ENCODE measurements around the gene USP3. TPM values are rescaled to one million over a fixed set of nuclear protein-coding genes. Genes with fewer than 3 reads are reported as not detected.

Gene USP3
- total RNA-seq, 1 experiment from 2014 or later = 50.8 TPM

DNA sequence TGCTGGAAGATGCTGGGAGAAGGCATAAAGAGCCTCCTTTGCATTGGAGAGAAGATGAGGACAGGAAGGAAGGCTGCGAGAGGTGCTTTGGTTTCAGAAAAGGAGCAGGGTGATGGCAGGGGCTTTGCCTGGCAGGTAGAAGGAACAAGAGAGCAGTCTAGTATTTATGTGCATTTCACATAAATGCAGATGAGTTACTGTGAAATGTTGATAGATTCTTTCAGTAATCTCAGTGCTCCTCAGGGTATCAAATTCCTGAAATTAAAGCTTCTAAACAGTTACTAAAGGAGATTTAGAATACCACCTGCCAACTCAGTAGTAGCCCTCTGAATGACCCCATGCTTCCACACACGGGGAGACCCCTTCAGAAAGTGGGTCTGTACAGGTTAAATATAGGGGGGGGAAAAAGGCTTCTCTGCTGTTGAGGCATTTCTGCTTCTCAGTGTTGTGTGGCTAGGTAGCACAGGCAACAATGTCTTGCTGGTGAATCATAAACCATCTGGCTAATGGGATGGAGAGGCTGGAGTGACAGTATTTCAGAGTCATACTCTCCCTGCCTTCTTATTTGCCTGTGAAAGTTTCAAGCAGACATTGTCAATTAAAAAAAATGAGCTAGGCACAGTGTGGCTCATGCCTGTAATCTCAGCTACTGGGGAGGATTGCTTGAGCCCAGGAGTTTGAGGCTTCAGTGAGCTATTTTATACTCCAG, 78.5 kb downstream of the USP3 start:
- Histone ChIP-seq H3K4me3 (ENCODE audit: insufficient read depth, low read depth, low read length) (no peak overlapping the region), H3K36me3 (replicated peaks; ENCODE audit: control insufficient read depth, insufficient read depth, low read length) (no peaks in the 10 kb centered on the region), H3K27me3 (ENCODE audit: control insufficient read depth, insufficient read depth, low read length) (no peaks in the 10 kb centered on the region)
- no peak for DNase-seq

DNA sequence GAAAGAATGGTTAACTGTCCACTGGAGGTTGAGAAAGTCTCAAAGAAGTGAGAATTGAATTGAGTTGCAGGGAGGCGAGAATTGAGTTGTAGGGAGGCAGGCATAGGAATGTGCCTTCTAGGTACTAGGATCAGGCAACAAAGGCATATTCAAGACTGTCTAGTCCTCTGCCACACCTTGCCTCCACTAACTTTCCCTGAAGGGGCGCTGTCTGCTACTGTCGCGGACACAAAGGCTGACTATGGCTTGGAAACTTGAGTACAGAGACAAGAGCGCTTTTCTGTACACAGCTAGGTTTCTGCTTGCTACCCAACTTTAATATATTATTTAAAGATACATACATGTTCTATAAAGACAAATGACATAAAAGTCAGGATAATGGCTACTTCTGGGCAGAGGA, 82.4 kb downstream of the USP3 start:
- Histone ChIP-seq H3K27me3 (ENCODE audit: control insufficient read depth, insufficient read depth, low read length) (no peaks in the 10 kb centered on the region), H3K4me3 (ENCODE audit: insufficient read depth, low read depth, low read length) (no peak overlapping the region), H3K36me3 (replicated peaks; ENCODE audit: control insufficient read depth, insufficient read depth, low read length) (no peaks in the 10 kb centered on the region; the same call in 1 of the 2 replicates)
- DNase-seq = no peak

DNA sequence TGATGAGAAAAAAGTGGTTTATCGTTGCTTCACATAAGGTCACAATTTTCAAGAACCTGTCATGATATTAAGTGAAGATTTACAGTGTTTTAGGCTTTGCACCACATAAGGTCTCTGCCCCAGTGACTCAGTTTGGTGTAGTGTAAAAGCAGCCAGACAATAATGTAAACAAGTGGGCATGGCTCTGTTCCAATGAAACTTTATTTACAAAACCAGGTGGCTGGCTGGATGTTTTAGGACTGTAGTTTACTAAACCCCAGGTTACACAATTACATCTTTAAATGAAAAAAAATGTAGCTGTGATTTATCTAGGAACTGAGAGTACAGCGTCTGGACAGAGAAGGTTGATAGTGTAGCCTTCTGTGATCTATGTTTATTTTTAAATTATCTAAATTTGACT, 83.1 kb downstream of the USP3 start:
- Histone ChIP-seq H3K27me3 (ENCODE audit: control insufficient read depth, insufficient read depth, low read length) (no peaks in the 10 kb centered on the region), H3K36me3 (replicated peaks; ENCODE audit: control insufficient read depth, insufficient read depth, low read length) (no peaks in the 10 kb centered on the region; the same call in 1 of the 2 replicates)
- no peak for DNase-seq

DNA sequence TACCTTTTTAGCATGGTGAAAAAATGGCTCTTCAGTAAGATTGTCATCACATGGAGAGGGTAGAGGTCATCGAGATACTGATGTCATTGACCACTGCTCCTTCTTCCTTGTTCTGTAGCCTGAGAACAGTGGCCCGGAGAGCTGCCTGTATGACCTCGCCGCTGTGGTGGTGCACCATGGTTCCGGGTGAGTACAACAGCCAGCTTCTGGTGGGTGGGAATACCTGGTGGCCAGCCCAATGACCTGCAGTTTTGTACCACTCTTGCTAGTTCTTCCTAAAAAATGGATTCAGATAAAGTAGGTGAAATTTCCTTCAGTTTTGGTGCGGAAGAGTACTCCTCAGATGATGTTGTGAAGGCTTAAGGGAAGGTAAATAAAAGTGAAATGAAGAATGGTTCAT, 84.4 kb downstream of the USP3 start:
- H3K36me3 ChIP-seq (replicated peaks; ENCODE audit: control insufficient read depth, insufficient read depth, low read length) = no peaks in the 10 kb centered on the region; the same call in 1 of the 2 replicates
- no peak overlapping the region for H3K4me3 ChIP-seq (ENCODE audit: insufficient read depth, low read depth, low read length)
- no peaks in the 10 kb centered on the region for H3K27me3 ChIP-seq (ENCODE audit: control insufficient read depth, insufficient read depth, low read length)
- no peak for DNase-seq

More for the DNA sequence above, 83.1 kb downstream of the USP3 start:
- no peak overlapping the region for H3K4me3 ChIP-seq (ENCODE audit: insufficient read depth, low read depth, low read length)

DNA sequence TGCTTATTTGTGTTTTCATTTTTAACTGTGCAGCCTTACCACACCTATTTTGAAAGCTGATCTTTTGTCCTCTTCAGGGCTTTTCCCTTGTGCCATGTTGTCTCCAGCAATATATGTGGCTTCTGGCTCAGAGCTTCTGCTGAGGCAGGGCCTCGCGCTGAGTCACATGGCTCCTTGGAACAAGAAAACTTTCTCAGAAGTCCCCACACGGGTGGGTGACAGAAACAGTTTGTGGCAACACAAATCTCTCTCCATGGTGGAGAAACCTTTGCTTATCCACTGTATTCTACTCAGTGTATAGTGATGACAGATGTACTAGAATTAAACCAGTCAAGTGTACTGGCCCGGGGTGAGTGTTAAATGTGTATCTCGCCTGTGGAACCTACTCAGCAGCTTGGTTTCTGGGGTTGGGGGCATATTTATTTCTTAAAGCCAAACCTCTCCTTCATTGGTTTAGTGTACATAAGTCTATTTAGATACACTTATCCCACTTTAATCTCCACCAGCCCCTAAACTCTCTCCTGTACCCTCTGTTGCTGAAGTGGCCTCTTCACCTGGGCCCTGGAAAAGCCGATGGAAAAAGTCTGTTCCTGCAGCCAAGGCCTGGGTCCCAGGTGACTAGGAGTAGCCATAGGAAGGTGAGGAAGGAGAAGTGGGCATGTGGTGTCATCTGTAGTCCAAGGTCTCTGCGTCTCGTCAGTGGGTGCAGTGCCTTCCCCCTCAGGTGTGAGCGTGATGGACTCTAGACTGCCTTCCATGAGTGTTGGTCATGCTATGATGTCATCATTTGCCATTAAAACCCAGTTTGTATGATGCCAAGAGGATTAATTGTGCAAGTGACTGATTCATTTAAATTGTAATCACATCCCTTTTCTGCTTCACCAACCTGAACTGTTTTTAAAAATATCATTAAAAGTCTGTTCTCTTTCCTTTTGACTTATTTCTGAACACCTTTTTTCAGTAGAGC, 89.6 kb downstream of the USP3 start:
- no peak for DNase-seq
- H3K27me3 ChIP-seq (ENCODE audit: control insufficient read depth, insufficient read depth, low read length) = no peaks in the 10 kb centered on the region
- no peak overlapping the region for H3K4me3 ChIP-seq (ENCODE audit: insufficient read depth, low read depth, low read length)
- no peaks in the 10 kb centered on the region; the same call in 1 of the 2 replicates for H3K36me3 ChIP-seq (replicated peaks; ENCODE audit: control insufficient read depth, insufficient read depth, low read length)

DNA sequence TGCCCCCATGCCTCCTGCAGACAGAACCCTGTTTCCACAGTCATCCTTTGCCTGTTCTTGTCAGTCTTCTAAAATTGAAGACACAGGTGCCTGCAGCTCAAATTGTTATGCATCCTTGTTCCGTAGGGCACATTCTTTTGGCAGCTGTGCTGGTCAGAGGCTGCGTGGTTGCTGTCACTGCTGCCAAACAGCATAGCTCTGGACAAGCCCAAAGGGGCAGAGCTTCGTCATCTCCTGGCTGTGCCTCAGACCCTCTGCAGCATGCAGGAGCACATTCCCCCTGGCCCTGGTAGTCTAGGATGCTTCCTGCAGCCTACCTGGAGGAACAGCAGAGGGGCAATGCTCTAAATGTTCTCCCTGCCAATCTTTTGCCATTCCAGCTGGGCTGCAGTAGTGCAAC, 90.7 kb downstream of the USP3 start:
- no peak overlapping the region for H3K4me3 ChIP-seq (ENCODE audit: insufficient read depth, low read depth, low read length)
- H3K27me3 ChIP-seq (ENCODE audit: control insufficient read depth, insufficient read depth, low read length) = peaks cover 4% of the 10 kb centered on the region
- DNase-seq = no peak
- H3K36me3 ChIP-seq (replicated peaks; ENCODE audit: control insufficient read depth, insufficient read depth, low read length) = no peaks in the 10 kb centered on the region; the same call in 1 of the 2 replicates

DNA sequence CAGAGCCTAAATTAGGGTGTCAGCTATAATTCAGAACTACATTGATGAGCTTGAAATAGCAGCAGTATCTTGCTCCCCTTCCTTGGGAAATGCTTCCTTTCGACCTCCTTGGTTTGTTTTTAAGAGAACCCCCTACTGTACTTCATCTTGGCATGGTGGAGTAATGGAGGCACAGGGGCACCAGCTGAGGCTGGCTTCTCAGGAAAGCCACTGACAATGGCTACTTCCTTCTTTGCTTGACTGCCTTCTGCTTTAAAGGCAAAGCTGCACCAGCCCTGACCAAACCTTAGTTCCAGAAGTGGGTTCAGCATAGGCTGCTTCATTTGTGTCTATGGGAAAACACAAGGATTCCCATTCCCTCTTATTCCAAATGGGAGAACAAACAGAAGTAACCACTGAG, 91.3 kb downstream of the USP3 start:
- DNase-seq = no peak
- Histone ChIP-seq H3K36me3 (replicated peaks; ENCODE audit: control insufficient read depth, insufficient read depth, low read length) (no peaks in the 10 kb centered on the region), H3K4me3 (ENCODE audit: insufficient read depth, low read depth, low read length) (no peak overlapping the region), H3K27me3 (ENCODE audit: control insufficient read depth, insufficient read depth, low read length) (peaks cover 10% of the 10 kb centered on the region)

DNA sequence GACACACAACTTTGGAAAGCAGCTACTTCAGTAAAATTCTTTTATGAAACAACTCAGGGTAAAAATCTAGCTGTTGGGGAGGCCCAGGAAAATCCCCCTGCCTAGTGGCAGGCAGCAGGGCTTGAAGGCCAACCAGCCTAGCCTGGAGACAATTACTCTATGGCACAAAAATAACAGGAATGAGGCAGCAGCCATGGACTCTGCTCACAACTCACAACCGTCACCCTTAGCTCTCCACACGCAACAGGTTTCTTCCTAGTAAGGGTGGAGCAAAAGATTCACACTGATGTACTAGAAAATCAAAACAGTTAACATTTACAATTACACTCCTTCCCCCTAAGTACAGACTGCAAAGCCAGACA, 92.3 kb downstream of the USP3 start:
- no peak for DNase-seq
- H3K4me3 ChIP-seq (ENCODE audit: insufficient read depth, low read depth, low read length) = no peak overlapping the region

DNA sequence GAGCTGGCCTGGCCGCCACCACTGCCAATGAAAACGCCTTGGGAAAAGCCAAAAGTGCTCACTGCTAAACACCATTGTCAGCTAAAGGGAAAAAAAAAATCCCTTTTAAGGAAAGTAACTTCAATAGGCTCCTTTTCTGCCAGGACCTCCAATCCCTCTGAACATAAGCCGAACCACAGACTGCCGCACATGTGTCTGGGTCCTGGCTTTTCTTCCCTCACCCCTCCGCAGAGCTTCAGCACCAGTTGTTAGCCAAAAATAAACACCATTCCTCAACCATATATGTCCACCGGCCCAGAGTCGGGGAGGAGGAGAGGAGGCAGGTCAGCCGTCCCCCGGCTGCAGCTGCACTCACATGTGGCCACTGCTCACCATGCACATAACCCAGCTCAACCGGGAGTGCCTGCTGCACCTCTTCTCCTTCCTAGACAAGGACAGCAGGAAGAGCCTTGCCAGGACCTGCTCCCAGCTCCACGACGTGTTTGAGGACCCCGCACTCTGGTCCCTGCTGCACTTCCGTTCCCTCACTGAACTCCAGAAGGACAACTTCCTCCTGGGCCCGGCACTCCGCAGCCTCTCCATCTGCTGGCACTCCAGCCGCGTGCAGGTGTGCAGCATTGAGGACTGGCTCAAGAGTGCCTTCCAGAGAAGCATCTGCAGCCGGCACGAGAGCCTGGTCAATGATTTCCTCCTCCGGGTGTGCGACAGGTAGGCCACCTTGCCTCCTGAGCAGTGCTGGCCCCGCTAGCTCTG, 92.8 kb downstream of the USP3 start, which contains the start of gene FBXL22:
TSS of gene FBXL22 (plus strand) at position 350 of the 753 bp plus-strand sequence. CDS start at position 356, 6 bp downstream.
- H3K4me3 ChIP-seq (ENCODE audit: insufficient read depth, low read depth, low read length) = no peak within 1 kb of the TSS

More for the DNA sequence above, 92.3 kb downstream of the USP3 start:
- H3K36me3 ChIP-seq (replicated peaks; ENCODE audit: control insufficient read depth, insufficient read depth, low read length) = no peaks in the 10 kb centered on the region
- H3K27me3 ChIP-seq (ENCODE audit: control insufficient read depth, insufficient read depth, low read length) = peaks cover 18% of the 10 kb centered on the region

DNA sequence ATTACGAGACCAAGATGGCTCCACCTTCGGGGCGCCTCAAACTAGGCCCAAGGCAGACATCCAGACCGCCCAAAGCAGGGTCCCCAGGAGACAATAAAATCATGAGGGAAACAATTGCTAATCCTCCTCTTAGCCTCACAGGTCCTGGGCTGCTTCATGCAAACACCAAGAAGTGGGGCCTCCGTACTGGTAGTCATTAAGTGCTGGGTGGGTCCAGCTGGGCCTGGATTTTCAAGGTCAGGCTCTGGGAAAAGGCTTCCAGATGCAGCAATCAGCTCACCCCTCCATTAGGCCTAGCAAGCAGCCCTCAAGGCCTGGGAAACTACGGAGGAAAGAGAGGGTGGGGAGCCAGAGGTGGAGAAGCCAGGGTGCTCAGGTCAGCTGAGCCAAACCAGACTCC, 93.4 kb downstream of the USP3 start:
- no peak for DNase-seq
- Histone ChIP-seq H3K36me3 (replicated peaks; ENCODE audit: control insufficient read depth, insufficient read depth, low read length) (no peaks in the 10 kb centered on the region), H3K4me3 (ENCODE audit: insufficient read depth, low read depth, low read length) (no peak overlapping the region), H3K27me3 (ENCODE audit: control insufficient read depth, insufficient read depth, low read length) (peaks cover 27% of the 10 kb centered on the region)

More for the DNA sequence above, 92.8 kb downstream of the USP3 start, which contains the start of gene FBXL22:
- H3K27me3 ChIP-seq (ENCODE audit: control insufficient read depth, insufficient read depth, low read length) = peaks cover 23% of the 10 kb centered on the region
- no peak for DNase-seq
- no peaks in the 10 kb centered on the region for H3K36me3 ChIP-seq (replicated peaks; ENCODE audit: control insufficient read depth, insufficient read depth, low read length)

DNA sequence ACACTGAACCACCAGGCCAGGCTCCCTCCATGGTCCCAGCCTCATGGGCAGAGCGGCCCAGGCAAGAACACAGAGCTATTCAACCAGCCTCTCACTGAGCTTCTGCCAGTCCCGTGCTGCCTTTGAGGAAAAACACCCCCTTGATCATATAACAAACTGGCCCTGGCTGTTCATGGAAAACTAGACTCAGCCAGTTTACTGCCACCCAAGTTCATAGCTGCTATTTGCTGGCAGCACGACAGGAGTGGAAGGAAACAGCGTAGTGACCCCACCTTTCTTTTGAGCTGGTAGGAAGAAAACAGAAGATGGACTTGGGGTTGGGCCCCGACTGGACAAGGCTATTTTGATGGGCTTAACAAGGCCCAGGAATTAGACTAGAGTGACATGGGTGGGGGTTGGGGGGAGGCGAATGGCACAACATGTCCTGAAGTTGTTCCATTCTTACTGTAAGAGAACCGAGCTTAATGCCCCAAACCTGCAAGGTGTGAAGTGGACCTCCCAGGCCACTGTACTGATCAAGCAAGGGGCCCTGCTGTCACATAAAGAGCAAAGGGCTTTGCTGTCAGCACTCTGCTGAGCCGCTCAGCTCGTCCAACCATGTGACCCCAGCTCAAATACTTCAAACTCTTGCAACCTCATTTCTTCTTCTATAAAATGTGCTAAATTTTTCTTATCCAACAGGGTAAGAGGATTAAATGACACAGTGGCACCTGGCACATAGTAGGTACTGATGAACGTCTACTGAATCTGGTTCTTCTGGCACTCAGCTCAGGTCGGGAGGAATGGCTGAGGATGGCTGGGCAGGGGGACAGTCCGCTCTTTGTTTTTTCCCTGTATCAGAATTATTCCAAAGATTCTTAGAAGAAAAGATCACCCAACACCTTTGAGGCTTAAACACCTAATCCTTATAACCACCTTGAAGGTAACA, 94.3 kb downstream of the USP3 start:
- H3K36me3 ChIP-seq (replicated peaks; ENCODE audit: control insufficient read depth, insufficient read depth, low read length) = no peaks in the 10 kb centered on the region
- H3K27me3 ChIP-seq (ENCODE audit: control insufficient read depth, insufficient read depth, low read length) = peaks cover 27% of the 10 kb centered on the region
- H3K4me3 ChIP-seq (ENCODE audit: insufficient read depth, low read depth, low read length) = no peak overlapping the region
- no peak for DNase-seq

DNA sequence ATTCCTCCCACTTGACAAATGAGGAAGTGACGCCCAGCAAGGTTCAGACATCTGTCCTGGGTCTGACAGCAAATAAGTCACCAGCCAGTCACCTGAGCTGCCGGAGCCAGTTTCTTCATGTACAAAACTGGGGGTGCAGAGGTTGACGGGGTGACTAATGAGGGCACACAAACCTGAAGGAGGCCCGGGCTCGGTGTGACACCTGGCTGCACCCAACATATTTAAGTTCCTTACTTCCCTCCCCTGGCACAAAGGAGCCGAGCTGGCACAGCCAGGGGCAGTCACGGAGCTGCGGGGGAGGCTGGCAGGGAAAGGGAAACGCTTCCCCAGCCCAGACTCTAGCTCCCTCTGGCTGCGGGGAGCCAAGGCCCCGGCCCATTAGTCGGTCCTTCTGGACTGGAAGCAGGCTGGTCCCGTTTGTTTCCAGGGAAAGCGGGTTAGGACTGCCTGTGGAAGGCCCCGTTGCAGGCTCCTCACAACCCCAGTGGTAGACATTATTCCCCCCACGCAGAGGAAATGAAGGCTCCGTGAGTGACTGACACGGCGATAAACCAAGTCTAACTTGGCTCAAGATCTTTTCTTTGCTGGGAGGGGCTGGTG, 95.1 kb downstream of the USP3 start:
- Histone ChIP-seq H3K4me3 (ENCODE audit: insufficient read depth, low read depth, low read length) (peak overlapping the region; percentile 62), H3K36me3 (replicated peaks; ENCODE audit: control insufficient read depth, insufficient read depth, low read length) (no peaks in the 10 kb centered on the region), H3K27me3 (ENCODE audit: control insufficient read depth, insufficient read depth, low read length) (peaks cover 27% of the 10 kb centered on the region)
- DNase-seq = peak; percentile 81

DNA sequence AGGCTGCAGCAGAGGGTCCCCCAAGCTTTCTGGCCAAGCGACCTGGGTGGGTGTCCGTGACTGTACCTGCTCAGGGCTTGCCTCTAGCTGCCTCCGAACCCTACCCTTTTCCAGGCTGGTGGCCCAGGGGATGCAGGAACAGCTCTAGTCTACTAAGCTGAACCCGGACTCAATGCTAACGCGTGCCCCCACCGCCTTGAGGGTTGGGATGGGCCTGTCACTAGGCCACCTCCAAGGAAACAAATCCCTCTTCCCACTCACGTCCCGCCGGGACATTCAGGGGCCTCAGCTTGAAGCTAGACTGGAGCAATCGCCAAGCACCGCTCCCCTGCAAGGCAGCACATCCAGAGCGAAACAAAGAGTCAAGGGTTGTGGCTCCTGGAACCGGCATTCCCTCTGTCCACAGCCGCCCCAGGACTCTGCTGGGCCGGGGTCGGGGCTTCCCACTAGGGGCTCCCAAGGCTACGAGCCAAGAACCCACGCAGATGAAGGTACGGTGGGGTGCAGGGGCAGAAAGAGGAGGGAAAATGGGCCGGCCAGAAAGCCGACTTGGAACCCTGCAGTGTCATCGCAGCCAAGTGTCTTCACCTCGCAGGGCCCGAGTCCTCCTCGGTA, 95.7 kb downstream of the USP3 start:
- DNase-seq = peak; percentile 74
- H3K27me3 ChIP-seq (ENCODE audit: control insufficient read depth, insufficient read depth, low read length) = peaks cover 27% of the 10 kb centered on the region
- H3K36me3 ChIP-seq (replicated peaks; ENCODE audit: control insufficient read depth, insufficient read depth, low read length) = no peaks in the 10 kb centered on the region
- peak overlapping the region; percentile 62 for H3K4me3 ChIP-seq (ENCODE audit: insufficient read depth, low read depth, low read length)

All from H7 (cell line).